ENCODE results near the gene CSPG4.
"Not testable (repeated sequence)": the region's sequence is repeated elsewhere in the genome, so short reads cannot be mapped to it uniquely, and the experiment has no call there.

DNA sequence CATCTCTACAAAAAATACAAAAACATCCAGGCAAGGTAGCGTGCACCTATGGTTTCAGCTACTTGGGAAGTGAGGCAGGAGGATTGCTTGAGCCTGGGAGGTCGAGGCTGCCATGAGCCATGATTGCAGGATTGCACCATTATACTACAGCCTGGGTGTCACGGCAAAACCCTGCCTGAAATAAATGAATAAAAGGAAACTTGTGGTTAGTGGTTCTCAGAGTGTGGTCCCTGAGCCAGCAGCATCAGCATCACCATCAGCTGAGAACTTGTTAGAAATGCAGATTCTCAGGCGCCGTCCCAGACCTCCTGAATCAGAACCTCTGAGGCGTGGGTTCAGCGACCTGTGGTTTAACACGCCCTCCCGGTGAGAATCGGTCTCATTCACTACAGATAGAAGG, 36.2 kb upstream of the CSPG4 start:
- TF ChIP-seq, protein P1, sequence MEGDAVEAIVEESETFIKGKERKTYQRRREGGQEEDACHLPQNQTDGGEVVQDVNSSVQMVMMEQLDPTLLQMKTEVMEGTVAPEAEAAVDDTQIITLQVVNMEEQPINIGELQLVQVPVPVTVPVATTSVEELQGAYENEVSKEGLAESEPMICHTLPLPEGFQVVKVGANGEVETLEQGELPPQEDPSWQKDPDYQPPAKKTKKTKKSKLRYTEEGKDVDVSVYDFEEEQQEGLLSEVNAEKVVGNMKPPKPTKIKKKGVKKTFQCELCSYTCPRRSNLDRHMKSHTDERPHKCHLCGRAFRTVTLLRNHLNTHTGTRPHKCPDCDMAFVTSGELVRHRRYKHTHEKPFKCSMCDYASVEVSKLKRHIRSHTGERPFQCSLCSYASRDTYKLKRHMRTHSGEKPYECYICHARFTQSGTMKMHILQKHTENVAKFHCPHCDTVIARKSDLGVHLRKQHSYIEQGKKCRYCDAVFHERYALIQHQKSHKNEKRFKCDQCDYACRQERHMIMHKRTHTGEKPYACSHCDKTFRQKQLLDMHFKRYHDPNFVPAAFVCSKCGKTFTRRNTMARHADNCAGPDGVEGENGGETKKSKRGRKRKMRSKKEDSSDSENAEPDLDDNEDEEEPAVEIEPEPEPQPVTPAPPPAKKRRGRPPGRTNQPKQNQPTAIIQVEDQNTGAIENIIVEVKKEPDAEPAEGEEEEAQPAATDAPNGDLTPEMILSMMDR (IDR thresholded peaks at IDR 0.05) = not testable (repeated sequence)
- not testable (repeated sequence) for TF ChIP-seq POLR2A (IDR thresholded peaks at IDR 0.05)

Data from breast epithelium (tissue), 3 donors.